OCI-LY3 (cell line): ENCODE measurements around the gene EPS15.

Source experiments
- CTCF ChIP-seq: fragments of 200-600, 300-600 bp; sonication (generic); IDR thresholded peaks from 2 replicates; pipeline ENCODE4 v1.5.1; 2014; ENCODE audit warnings: antibody characterized with exemption, low read length, low read depth
- EZH2phosphoT487 ChIP-seq: fragments of 200-600 bp; shearing (Covaris generic); IDR thresholded peaks from 2 replicates; pipeline ENCODE4 v1.6.1; 2018; ENCODE audit warnings: antibody characterized with exemption, mixed run types, low read depth

- TF ChIP-seq CTCF (no peak), EZH2phosphoT487 (no peak)
Observed at GRCh38 chr1:51482881-51483280, 36.2 kb downstream of the EPS15 start.
